Nephron (organoid): Measurements from ENCODE around the gene PRKCD.

Source experiments
- H3K27ac Mint-ChIP-seq, 3 experiments: 2 replicates each; pipeline ENCODE4 v1.8.0; 2020; ENCODE audit warnings: mixed read lengths in 3 of 3, mild to moderate bottlenecking in 2 of 3, moderate library complexity in 1 of 3
- H3K27me3 Mint-ChIP-seq: 2 replicates; pipeline ENCODE4 v1.8.0; 2021; ENCODE audit warnings: low read depth, mild to moderate bottlenecking, moderate library complexity, mixed read lengths
- H3K36me3 Mint-ChIP-seq: 2 replicates; pipeline ENCODE4 v1.8.0; 2020; ENCODE audit warnings: low read depth, mixed read lengths
- H3K4me1 Mint-ChIP-seq: 2 replicates; pipeline ENCODE4 v1.8.0; 2020; ENCODE audit warnings: mixed read lengths
- H3K4me3 Mint-ChIP-seq, 3 experiments: 2 replicates each; pipeline ENCODE4 v1.8.0; 2020; ENCODE audit warnings: mild to moderate bottlenecking in 3 of 3, mixed read lengths in 3 of 3, moderate library complexity in 2 of 3
- H3K9me3 Mint-ChIP-seq: 2 replicates; pipeline ENCODE4 v1.8.0; 2020; ENCODE audit warnings: mixed read lengths
- TF ChIP-seq, protein P1 (sequence below), 3 experiments: fragments of 200-600 bp; sonication (generic); IDR thresholded peaks; one replicate each; pipeline ENCODE4 v1.5.0; 2021; ENCODE audit warnings: antibody characterized with exemption in 3 of 3; ENCODE audit not compliant: unreplicated experiment in 3 of 3

Gene PRKCD

DNA sequence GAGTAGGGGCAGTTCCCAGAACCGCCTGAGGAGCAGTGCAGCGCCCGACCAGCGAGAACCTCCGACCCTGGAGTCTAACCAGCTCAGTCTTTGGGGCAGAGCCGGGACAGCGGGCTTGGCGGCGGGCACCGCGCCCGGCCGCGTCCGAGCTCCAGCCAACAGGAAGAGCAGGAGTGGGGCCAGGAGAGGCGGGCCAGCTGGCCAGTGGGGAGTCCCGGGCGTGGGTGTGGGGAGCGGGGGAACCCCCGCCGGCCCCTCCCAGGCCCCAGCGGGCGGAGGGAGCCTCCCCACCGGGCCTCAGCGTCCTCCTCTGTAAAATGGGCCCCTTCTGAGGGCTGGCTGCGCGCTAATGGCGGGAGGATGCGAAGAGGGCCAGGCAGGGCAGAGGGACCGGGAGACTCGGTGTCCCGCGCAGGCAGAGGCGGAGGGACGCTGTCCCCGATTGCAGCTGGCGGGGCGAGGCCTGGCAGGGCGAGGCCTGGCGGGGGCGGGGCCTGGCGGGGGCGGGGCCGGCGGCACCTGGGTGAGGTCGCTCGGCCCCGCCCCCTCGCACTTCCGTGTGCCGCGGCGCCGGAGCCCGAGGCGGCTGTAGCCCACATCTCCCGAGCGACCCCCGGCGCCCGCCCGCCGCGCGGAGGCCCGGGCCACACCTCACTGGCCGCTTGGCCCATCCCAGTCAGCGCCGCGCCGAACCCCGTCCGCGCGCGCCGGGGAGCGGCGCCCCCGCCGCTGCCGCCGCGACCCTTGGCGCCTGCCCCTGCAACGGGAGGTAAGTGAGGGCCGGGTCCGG, at the start of gene PRKCD:
Gene PRKCD, plus strand, starts transcription at position 550 of the 790 bp plus-strand sequence. CDS start 17,214 bp downstream, outside the sequence.
- H3K27ac Mint-ChIP-seq = peak within 1 kb of the TSS in 2 of 3 experiments; percentile 32 to 69
- peaks cover 40% of the 10 kb centered on the region for H3K4me1 Mint-ChIP-seq
- no peaks in the 10 kb centered on the region for H3K36me3 Mint-ChIP-seq
- peak within 1 kb of the TSS; percentile 90 to 94 (median 92) for H3K4me3 Mint-ChIP-seq
- TF ChIP-seq, protein P1, sequence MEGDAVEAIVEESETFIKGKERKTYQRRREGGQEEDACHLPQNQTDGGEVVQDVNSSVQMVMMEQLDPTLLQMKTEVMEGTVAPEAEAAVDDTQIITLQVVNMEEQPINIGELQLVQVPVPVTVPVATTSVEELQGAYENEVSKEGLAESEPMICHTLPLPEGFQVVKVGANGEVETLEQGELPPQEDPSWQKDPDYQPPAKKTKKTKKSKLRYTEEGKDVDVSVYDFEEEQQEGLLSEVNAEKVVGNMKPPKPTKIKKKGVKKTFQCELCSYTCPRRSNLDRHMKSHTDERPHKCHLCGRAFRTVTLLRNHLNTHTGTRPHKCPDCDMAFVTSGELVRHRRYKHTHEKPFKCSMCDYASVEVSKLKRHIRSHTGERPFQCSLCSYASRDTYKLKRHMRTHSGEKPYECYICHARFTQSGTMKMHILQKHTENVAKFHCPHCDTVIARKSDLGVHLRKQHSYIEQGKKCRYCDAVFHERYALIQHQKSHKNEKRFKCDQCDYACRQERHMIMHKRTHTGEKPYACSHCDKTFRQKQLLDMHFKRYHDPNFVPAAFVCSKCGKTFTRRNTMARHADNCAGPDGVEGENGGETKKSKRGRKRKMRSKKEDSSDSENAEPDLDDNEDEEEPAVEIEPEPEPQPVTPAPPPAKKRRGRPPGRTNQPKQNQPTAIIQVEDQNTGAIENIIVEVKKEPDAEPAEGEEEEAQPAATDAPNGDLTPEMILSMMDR (IDR thresholded peaks at IDR 0.05; ENCODE audit: unreplicated experiment in 3 of 3) = peak; percentile 4 to 42 (median 41)
- no peaks in the 10 kb centered on the region for H3K9me3 Mint-ChIP-seq
- peaks cover 33% of the 10 kb centered on the region for H3K27me3 Mint-ChIP-seq

DNA sequence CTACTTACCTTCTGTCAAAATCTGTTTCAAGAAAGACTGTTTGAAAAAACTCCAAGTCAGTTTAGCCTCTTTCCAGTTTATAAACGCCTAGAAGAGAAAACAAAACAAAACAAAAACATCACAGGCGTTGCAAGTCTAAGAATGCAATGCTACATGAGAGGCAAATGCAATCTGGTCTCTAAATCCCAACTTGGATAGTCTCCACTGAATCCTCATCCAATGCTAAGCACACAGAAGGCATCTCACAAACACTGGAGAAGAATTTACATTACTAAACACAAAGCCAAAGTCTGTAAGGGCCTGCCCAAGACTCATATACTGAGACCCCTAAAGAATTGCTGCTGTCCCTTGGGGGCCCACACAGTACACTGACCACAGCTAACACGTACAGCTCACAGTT, 49.2 kb upstream of the PRKCD start:
- peak overlapping the region in 1 of 3 experiments; percentile 73 for H3K27ac Mint-ChIP-seq
- peaks cover 25% of the 10 kb centered on the region for H3K36me3 Mint-ChIP-seq
- no peaks in the 10 kb centered on the region for H3K27me3 Mint-ChIP-seq
- TF ChIP-seq, protein P1 (IDR thresholded peaks at IDR 0.05; ENCODE audit: unreplicated experiment in 3 of 3) = no peak
- peaks cover 24% of the 10 kb centered on the region for H3K4me1 Mint-ChIP-seq
- no peaks in the 10 kb centered on the region for H3K9me3 Mint-ChIP-seq
- no peak overlapping the region for H3K4me3 Mint-ChIP-seq

DNA sequence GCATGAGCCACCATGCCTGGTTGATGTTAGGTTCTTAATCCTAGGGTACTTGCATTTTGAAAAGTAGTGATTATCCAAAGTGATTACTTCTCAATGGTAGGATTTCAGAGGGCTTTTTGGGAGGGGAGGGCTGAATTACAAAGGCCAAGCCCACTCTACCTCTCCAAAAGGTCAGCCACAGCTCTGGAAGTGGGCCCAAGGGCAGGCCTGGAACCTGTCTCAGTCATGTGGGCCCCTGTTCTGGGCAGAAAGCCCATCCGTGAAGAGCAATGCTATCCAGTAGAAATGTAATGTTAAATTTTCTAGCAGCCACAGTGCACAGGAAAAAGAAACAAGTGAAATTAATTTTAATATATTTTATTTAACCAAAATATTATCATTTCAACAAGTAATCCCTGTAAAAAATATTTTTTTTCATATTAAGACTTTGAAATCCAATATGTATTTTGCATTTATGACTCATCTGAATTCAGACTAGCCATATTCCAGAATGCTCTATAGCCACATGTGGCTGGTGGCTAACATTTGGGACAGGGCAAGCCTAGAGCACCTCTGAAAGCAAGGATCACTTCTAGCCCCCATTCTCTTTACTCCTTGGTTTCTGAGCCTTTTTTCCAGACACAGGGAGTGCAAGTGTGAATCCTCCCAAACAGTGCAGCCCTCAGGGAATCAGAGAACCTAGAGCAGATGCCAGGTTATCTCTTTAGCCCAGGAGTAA, 47.6 kb upstream of the PRKCD start:
- TF ChIP-seq, protein P1 (IDR thresholded peaks at IDR 0.05; ENCODE audit: unreplicated experiment in 3 of 3) = no peak
- no peak overlapping the region for H3K4me3 Mint-ChIP-seq
- H3K36me3 Mint-ChIP-seq = peaks cover 27% of the 10 kb centered on the region
- H3K27me3 Mint-ChIP-seq = no peaks in the 10 kb centered on the region
- H3K27ac Mint-ChIP-seq = no peak overlapping the region
- peaks cover 24% of the 10 kb centered on the region for H3K4me1 Mint-ChIP-seq
- H3K9me3 Mint-ChIP-seq = no peaks in the 10 kb centered on the region

DNA sequence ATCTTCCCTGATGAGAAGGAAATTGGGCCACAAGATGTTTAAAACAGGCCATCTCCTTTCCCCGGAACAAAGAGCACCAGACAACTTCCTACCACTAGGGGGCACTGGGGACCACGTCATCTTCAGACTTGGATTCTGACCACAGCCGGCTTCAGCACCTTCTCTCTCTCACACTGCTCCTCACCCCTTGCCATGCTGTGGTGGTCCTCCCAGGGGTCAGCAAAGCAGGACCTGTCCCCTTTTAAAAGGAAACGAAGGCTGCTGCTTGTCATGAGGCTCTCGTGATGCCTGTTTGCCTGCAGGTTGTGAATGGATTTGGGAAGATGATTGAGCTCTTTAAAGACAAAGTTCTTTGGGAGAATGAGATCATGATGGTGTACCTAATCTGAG, 47.0 kb upstream of the PRKCD start:
- Mint-ChIP-seq H3K9me3 (no peaks in the 10 kb centered on the region), H3K27me3 (no peaks in the 10 kb centered on the region), H3K36me3 (peaks cover 28% of the 10 kb centered on the region), H3K4me3 (no peak overlapping the region), H3K4me1 (peaks cover 22% of the 10 kb centered on the region), H3K27ac (no peak overlapping the region)
- TF ChIP-seq, protein P1 (IDR thresholded peaks at IDR 0.05; ENCODE audit: unreplicated experiment in 3 of 3) = peak; percentile 92 to 95 (median 92)

DNA sequence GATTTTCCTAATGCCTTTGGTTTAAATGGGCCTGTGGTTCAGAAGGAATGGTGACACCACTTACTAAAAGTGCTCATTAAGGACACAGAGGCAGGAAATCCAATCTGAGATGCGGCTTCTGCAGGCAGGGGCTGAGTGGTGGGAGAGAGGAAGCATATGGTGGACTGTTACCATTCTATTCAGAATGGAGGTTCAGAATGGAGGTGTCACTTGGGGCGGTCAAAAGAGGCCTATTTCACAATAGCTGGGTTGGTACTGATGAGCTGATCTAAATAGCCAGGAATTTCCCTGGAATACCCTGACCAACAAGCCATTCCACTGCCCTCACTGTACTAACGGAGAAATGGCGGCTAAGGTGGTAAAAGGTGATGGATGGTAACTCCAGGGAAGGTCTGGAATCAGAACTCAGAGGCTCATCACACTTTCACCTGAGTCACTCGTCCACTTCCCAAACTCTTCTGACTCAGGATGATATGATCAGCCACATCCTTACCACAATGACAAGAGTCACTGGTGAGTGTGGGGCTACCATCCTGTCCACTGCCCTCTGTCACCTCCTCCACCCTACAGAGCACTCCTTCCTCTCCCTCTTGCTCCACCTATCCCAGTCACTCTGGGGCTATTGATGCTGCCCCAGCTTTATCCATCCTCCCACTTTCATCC, 46.5 kb upstream of the PRKCD start:
- no peaks in the 10 kb centered on the region for H3K27me3 Mint-ChIP-seq
- H3K27ac Mint-ChIP-seq = no peak overlapping the region
- no peak overlapping the region for H3K4me3 Mint-ChIP-seq
- TF ChIP-seq, protein P1 (IDR thresholded peaks at IDR 0.05; ENCODE audit: unreplicated experiment in 3 of 3) = no peak
- peaks cover 18% of the 10 kb centered on the region for H3K4me1 Mint-ChIP-seq
- peaks cover 22% of the 10 kb centered on the region for H3K36me3 Mint-ChIP-seq
- H3K9me3 Mint-ChIP-seq = no peaks in the 10 kb centered on the region
